T1000 (cell line): ENCODE results near the gene MTREX.

ENCODE experiments used
- DNase-seq: peaks from one replicate; lab custom pipeline; 2025; ENCODE audit warnings: mixed read lengths; lab: John Stamatoyannopoulos, UW

MTREX gene

GRCh38 chr5:55324815-55325418 is 17.1 kb downstream of the MTREX start:
- no peak for DNase-seq

DNA sequence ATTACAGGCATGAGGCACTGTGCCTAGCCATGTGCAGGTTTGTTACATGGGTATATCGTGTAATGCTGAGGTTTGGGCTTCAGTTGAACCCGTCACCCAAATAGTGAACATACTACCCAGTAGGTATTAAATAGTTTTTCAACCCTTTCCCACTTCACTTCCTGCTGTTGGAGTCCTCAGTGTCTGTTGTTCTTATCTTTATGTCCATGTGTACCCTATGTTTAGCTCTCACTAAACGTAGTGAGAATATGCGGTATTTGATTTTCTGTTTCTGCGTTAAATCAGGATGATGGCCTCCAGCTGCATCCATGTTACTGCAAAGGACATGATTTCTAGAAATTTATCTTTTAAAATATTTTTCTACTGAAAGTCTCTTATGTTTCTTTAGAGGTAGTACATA is 17.8 kb downstream of the MTREX start:
- no peak for DNase-seq

DNA sequence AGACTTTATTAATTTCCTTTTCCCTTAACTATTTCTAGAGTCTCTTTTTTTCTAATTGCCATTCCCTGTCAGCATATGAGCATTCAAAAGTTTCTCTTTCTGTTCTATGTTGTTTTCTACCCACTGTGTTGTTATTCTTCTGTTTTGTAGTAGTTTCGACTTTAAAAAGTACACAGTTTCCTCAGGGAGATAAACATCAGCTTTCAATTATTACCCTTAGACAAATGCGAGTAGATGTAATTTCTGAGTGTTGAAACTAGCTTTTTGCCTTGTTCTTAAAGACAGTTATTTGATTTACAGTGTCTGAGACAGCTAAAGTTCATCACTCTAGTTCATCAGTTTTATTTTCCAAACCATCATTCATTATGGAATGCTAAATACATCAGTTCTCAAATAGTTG is 19.5 kb downstream of the MTREX start:
- no peak for DNase-seq

- DNase-seq, result no peak
Measured at GRCh38 chr5:55331321-55331720, 23.5 kb downstream of the MTREX start.

- DNase-seq, result no peak
Measured at GRCh38 chr5:55333017-55333416, 25.2 kb downstream of the MTREX start.

GRCh38 chr5:55333811-55334210 is 26.0 kb downstream of the MTREX start:
- DNase-seq, result no peak

GRCh38 chr5:55338092-55338613 is 30.4 kb downstream of the MTREX start:
- no peak for DNase-seq

DNA sequence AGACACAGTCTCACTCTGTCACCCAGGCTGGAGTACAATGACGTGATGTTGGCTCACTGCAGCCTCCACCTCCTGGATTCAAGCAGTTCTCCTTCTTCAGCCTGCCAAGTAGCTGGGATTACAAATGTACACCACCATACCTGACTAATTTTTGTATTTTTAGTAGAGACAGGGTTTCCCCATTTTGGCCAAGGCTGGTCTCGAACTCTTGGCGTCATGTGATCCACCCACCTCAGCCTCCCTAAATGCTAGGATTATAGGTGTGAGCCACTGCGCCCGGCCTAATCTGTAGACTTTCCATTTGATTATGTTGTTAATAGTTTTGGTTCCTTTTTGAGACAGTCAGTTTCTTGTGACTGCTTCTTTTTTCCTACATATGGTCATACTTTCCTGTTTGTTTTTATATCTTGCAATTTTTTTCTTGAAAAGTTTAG is 31.0 kb downstream of the MTREX start:
- no peak for DNase-seq

- no peak for DNase-seq
Measured at GRCh38 chr5:55343107-55343506, 35.3 kb downstream of the MTREX start.

DNA sequence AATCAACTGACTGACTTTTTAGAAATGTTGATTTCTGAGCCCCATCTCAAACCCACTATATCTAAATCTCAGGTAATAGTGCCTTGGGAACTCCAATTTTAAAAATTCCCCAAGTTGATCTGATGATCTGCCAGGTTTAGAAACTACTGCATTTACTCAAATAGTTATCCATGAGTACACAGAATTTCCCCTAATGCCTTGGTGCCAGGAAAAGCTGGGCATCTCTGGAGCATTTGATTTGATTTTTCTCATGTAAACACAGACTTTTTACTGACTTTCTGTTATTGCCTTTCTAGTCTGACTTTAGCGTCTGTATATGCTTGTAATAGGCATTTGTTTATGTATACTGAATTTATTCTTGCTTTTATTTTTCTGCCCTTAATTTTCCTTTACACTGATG is 35.8 kb downstream of the MTREX start:
- no peak for DNase-seq

DNA sequence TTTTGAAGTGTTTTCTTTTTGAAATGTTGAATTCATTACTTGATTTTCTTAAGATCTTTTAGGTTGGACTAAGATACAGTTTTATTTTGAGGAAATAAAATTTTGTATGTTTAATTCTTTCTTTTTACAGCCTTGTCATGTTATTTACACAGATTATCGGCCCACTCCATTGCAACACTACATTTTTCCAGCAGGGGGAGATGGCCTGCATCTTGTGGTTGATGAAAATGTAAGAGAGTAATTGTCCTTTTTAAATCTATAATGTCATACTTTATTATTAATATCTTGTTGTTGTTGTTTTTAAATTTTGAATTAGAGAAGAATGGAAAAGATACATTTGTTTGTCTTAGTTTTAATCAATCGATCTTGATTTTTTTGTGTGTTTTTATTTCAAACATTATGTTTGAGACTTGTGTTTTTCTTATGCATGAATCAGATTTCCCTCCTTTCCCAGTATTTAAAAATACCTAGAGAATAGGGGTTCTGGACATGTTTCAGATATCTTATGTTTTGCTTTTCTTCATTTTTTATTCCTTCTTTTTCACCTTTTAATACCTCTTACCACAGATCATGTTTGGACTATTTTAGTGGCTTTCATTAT is 36.7 kb downstream of the MTREX start:
- peak; percentile 22 for DNase-seq

GRCh38 chr5:55345327-55345726 is 37.5 kb downstream of the MTREX start:
- DNase-seq, result no peak

DNA sequence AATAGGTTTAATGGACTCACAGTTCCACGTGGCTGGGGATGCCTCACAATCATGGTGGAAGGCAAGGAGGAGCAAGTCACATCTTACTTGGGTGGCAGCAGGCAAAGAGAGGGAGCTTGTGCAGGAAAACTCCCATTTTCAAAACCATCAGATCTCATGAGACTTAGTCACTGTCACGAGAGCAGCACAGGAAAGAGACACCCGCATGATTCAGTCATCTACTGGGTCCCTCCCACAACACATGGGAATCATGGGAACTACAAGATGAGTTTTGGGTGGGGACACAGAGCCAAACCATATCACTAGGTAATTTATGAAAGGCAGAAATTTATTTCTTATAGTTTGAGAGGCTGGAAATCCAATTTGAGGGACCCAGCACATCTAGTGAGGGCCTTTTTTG is 40.0 kb downstream of the MTREX start:
- DNase-seq, result no peak

GRCh38 chr5:55350754-55351153 is 43.0 kb downstream of the MTREX start:
- DNase-seq, result no peak

- DNase-seq, result no peak
Measured at GRCh38 chr5:55356896-55357295, 49.1 kb downstream of the MTREX start.

GRCh38 chr5:55360190-55360589 is 52.4 kb downstream of the MTREX start:
- DNase-seq, result no peak

- DNase-seq, result no peak
Measured at GRCh38 chr5:55363856-55364255, 56.1 kb downstream of the MTREX start.

DNA sequence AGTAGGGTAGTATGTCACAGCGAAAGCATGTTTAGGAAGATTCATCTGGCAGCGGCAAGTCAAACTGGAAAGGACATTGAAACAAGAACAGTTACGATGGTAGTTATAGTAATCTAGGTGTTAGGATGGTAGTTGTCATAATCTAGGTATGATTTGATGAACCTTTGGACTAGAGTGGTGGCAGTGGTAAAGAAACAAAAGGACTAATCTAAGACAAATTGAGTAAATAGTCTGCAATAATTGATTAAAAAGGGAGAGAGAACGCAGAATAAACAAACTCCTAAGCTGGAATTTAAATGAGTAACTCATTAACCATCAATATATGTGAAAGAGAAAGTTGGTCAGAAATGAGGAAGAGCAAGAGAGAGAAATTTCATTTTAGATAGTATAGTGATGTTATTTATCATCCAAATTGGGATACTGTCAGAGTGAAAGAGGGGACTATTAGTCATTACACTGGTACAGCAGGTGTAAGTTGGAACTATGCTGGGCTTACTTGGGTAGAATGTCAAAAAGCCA is 56.8 kb downstream of the MTREX start:
- no peak for DNase-seq

GRCh38 chr5:55370291-55370925 is 62.6 kb downstream of the MTREX start:
- DNase-seq, result no peak

- no peak for DNase-seq
Measured at GRCh38 chr5:55371145-55371544, 63.4 kb downstream of the MTREX start.

- no peak for DNase-seq
Measured at GRCh38 chr5:55372130-55372925, 64.5 kb downstream of the MTREX start.

- DNase-seq, result no peak
Measured at GRCh38 chr5:55377810-55378209, 70.0 kb downstream of the MTREX start.
